ENCODE results near the gene ASIC4.

DNA sequence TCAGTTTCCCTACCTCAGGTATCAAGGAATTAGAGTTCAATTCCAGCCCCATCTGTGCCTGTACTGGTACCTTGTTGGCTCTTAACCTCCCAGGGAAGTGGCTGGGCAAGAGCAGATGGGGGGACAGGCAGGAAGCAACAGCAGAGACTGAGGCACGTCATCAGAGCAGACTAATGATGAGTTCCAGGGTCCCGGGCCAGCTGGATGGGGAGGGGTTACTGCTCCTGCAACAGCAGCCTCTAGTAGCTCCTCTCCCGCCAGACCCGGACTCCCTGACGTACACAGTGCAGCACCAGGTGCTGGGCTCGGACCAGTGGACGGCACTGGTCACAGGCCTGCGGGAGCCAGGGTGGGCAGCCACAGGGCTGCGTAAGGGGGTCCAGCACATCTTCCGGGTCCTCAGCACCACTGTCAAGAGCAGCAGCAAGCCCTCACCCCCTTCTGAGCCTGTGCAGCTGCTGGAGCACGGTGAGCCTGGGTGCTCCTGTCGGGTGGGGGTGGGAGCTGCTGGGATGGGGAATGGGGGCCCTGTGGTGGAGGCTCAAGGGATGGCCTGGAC is 41.6 kb upstream of the ASIC4 start:
- TF ChIP-seq, protein P1, sequence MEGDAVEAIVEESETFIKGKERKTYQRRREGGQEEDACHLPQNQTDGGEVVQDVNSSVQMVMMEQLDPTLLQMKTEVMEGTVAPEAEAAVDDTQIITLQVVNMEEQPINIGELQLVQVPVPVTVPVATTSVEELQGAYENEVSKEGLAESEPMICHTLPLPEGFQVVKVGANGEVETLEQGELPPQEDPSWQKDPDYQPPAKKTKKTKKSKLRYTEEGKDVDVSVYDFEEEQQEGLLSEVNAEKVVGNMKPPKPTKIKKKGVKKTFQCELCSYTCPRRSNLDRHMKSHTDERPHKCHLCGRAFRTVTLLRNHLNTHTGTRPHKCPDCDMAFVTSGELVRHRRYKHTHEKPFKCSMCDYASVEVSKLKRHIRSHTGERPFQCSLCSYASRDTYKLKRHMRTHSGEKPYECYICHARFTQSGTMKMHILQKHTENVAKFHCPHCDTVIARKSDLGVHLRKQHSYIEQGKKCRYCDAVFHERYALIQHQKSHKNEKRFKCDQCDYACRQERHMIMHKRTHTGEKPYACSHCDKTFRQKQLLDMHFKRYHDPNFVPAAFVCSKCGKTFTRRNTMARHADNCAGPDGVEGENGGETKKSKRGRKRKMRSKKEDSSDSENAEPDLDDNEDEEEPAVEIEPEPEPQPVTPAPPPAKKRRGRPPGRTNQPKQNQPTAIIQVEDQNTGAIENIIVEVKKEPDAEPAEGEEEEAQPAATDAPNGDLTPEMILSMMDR (IDR thresholded peaks at IDR 0.05; ENCODE audit: low read depth, low read length, poor library complexity, severe bottlenecking): no peak
- TF ChIP-seq EZH2phosphoT487 (IDR thresholded peaks at IDR 0.05; ENCODE audit: borderline replicate concordance, low read length): no peak

Data from DOHH2 (cell line).